Neural crest cell (in vitro differentiated cells): ENCODE results near the gene FRMD4B. TPM values are rescaled to one million over a fixed set of nuclear protein-coding genes. Genes with fewer than 3 reads are reported as not detected.
"Not testable (repeated sequence)": the region's sequence is repeated elsewhere in the genome, so short reads cannot be mapped to it uniquely, and the experiment has no call there.

Experiments used
- DNase-seq: peaks from one replicate; pipeline ENCODE4 v3.0.0; 2021; ENCODE audit warnings: low read depth, mixed read lengths, low spot score
- H3K27ac Mint-ChIP-seq: one replicate; pipeline ENCODE4 v1.8.0; 2021; ENCODE audit warnings: mild to moderate bottlenecking, mixed read lengths; ENCODE audit not compliant: unreplicated experiment
- H3K27me3 Mint-ChIP-seq: 2 replicates; pipeline ENCODE4 v1.8.0; 2021; ENCODE audit warnings: low read depth, mild to moderate bottlenecking, mixed read lengths
- H3K36me3 Mint-ChIP-seq: 2 replicates; pipeline ENCODE4 v1.8.0; 2021; ENCODE audit warnings: low read depth, mild to moderate bottlenecking, mixed read lengths
- H3K4me1 Mint-ChIP-seq: 2 replicates; pipeline ENCODE4 v1.8.0; 2021; ENCODE audit warnings: mixed read lengths
- H3K4me3 Mint-ChIP-seq: one replicate; pipeline ENCODE4 v1.8.0; 2021; ENCODE audit warnings: mild to moderate bottlenecking, mixed read lengths
- H3K9me3 Mint-ChIP-seq: 2 replicates; pipeline ENCODE4 v1.8.0; 2021; ENCODE audit warnings: mixed read lengths
- total RNA-seq: library from RNA; stranded (reverse); gene quantifications from 2 replicates; pipeline ENCODE4 v1.2.1, GENCODE V29; 2021
- TF ChIP-seq, protein P1 (sequence below): fragments of 200-600 bp; sonication (generic); conservative IDR thresholded peaks from 2 replicates; pipeline ENCODE4 v1.5.0; 2021; ENCODE audit warnings: antibody characterized with exemption, mild to moderate bottlenecking

Gene FRMD4B
- total RNA-seq, 1 donor from 2014 or later: 17.2 TPM

DNA sequence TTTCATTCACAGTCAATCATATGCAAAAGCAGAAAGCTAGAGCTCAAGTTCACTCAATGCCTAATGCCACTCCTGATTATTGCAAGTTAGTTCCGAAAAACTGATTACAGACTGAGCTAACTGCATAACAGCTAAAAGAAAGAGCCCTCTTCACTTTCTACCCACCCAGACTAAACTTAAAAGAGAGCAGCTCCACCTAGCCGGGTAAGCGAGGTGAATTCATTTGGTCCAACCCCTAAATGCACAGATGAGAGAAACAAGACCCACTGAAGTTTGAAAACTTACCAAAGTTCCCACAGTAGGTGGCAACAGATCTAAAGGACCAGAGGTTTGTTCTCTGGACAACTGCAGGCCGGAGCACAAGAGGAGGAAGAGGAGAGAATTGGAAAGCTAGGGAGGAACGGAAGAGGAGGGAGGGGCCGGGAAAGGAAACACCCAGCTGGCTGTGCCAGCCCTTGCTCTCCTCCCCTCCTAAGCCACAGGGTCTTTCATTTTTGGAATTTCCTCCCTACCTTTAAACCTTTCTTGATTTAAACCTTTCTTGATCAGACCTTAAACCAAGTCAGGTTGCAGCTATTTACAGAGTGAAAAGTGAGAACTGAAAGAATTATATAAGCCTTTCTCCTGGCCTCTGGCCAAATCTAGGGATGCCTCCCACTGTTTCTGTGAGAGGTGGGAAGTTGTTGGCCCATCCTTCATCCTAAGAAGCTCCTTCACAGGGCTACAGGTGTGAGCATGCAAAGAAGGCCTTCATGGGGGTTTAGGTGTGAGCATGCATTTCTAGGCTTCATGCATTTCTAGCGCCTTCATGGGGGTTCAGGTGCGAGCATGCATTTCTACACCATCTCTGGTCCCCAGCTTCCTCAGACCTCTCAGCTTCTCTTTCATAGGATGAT is 148.8 kb downstream of the FRMD4B start:
- DNase-seq: no peak
- Mint-ChIP-seq H3K4me3 (no peak overlapping the region), H3K27me3 (no peaks in the 10 kb centered on the region), H3K27ac (no peak overlapping the region), H3K9me3 (no peaks in the 10 kb centered on the region), H3K4me1 (peaks cover 22% of the 10 kb centered on the region), H3K36me3 (peaks cover 7% of the 10 kb centered on the region)
- TF ChIP-seq, protein P1, sequence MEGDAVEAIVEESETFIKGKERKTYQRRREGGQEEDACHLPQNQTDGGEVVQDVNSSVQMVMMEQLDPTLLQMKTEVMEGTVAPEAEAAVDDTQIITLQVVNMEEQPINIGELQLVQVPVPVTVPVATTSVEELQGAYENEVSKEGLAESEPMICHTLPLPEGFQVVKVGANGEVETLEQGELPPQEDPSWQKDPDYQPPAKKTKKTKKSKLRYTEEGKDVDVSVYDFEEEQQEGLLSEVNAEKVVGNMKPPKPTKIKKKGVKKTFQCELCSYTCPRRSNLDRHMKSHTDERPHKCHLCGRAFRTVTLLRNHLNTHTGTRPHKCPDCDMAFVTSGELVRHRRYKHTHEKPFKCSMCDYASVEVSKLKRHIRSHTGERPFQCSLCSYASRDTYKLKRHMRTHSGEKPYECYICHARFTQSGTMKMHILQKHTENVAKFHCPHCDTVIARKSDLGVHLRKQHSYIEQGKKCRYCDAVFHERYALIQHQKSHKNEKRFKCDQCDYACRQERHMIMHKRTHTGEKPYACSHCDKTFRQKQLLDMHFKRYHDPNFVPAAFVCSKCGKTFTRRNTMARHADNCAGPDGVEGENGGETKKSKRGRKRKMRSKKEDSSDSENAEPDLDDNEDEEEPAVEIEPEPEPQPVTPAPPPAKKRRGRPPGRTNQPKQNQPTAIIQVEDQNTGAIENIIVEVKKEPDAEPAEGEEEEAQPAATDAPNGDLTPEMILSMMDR: no peak

DNA sequence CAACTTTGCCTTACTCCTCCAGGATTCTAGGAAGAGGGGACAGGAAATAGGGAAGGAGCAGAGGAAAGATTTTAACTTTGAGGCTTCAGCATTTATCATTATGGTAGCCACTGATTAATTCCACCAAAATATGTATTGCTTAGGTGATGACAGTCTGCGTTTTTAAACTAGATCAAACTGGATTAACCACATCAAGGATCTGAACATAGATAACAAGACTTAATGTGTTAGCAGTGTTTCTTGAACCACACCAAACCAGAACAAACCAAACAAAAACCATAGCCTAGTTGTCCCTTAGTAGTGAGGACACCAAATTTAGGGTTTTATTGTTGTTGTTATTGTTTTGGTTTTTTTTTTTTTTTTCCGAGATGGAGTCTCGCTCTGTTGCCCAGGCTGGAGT is 150.0 kb downstream of the FRMD4B start:
- no peaks in the 10 kb centered on the region for H3K9me3 Mint-ChIP-seq
- H3K4me3 Mint-ChIP-seq: no peak overlapping the region
- no peak overlapping the region for H3K27ac Mint-ChIP-seq
- H3K27me3 Mint-ChIP-seq: no peaks in the 10 kb centered on the region
- peaks cover 5% of the 10 kb centered on the region for H3K36me3 Mint-ChIP-seq
- TF ChIP-seq, protein P1: no peak
- peaks cover 17% of the 10 kb centered on the region for H3K4me1 Mint-ChIP-seq
- DNase-seq: no peak

DNA sequence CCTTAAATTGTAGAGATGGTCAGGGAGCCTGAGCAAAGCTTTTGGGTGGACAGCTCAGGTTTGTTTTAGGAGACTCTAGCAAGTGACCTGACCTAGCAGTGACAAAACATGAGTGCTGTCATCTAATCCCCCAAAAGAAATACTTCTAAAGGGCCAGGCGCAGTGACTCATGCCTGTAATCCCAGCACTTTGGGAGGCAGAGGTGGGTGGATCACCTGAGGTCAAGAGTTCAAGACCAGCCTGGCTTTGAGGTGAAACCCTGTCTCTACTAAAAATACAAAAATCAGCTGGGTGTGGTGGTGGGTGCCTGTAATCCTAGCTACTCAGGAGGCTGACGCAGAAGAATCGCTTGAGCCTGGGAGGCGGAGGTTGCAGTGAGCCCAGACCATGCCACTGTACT is 150.7 kb downstream of the FRMD4B start:
- not testable (repeated sequence) for H3K27ac Mint-ChIP-seq, H3K9me3 Mint-ChIP-seq, H3K27me3 Mint-ChIP-seq, DNase-seq, H3K36me3 Mint-ChIP-seq, H3K4me3 Mint-ChIP-seq
- peaks cover 13% of the 10 kb centered on the region for H3K4me1 Mint-ChIP-seq

DNA sequence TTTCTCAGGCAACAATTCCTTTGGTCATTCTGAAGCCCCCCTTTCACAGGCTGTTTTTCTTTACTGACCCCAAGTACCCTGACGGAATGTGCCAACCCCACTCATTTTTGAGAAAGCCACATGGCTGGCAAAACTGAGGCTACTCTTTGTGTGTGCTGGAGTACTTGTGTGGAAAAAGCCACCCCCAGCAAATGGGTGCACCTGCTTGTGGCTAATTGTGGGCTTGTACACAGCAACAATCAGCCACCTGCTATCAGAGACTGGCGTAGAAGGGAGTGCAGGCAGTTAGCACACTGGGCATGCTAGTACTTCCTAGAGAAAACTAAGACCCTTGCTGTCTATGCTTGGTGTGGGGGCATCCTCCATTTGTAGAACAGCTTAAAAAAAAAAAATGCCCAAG is 153.4 kb downstream of the FRMD4B start:
- Mint-ChIP-seq H3K4me1 (peaks cover 6% of the 10 kb centered on the region), H3K36me3 (peaks cover 4% of the 10 kb centered on the region), H3K27ac (no peak overlapping the region), H3K27me3 (no peaks in the 10 kb centered on the region), H3K4me3 (no peak overlapping the region), H3K9me3 (no peaks in the 10 kb centered on the region)
- no peak for DNase-seq
- TF ChIP-seq, protein P1: no peak

DNA sequence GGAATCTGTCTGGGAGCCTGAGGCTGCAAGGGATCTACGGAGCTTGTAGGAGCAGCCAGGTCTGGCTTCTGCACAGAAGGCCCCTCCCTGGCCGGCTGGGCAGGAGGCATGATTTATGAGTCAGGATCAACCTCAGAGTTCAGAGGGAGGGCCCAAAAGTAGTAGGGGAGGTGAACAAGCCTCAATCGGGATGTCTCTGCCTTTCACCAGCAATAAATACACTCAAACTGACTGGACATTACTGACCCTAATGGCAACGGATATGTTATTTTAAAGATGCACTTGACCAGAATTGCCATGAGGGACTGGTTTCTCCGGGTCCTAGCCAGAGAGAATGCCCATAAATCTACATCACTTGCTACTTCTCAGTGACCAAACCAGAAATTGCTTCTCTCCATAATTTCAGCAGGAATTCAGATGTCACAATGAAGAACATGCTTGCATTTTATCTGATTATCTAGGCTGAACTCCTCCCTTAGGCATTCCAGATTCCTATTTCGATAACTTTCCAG is 153.9 kb downstream of the FRMD4B start:
- H3K36me3 Mint-ChIP-seq: peaks cover 4% of the 10 kb centered on the region
- H3K9me3 Mint-ChIP-seq: no peaks in the 10 kb centered on the region
- no peak for DNase-seq
- peaks cover 5% of the 10 kb centered on the region for H3K4me1 Mint-ChIP-seq
- H3K27me3 Mint-ChIP-seq: no peaks in the 10 kb centered on the region
- TF ChIP-seq, protein P1: no peak
- H3K4me3 Mint-ChIP-seq: no peak overlapping the region
- no peak overlapping the region for H3K27ac Mint-ChIP-seq

DNA sequence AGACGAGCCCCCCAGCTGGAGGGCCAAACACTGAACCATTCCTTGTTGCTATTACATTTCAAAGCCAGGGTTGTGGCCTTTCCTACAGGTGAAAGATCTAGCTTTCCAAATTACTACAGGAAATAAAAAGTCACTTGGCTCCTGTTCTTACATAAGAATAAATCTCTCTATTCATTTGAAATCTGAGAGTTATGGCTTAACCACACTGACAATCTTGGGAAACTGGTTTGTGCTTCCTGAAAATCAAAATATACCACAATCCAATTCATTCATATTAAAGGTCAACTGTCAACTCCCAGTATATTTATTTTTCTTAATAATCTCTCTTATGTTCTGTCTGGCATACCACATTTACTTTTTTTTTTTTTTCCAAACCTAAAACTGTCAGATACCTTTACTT is 159.8 kb downstream of the FRMD4B start:
- H3K27me3 Mint-ChIP-seq: no peaks in the 10 kb centered on the region
- H3K4me1 Mint-ChIP-seq: no peaks in the 10 kb centered on the region
- no peak for DNase-seq
- no peak overlapping the region for H3K27ac Mint-ChIP-seq
- H3K4me3 Mint-ChIP-seq: no peak overlapping the region
- peaks cover 10% of the 10 kb centered on the region for H3K36me3 Mint-ChIP-seq
- TF ChIP-seq, protein P1: no peak
- H3K9me3 Mint-ChIP-seq: no peaks in the 10 kb centered on the region
